GM12878 (cell line): ENCODE measurements around the gene SHISA6. TPM values are rescaled to one million over a fixed set of nuclear protein-coding genes. Genes with fewer than 3 reads are reported as not detected.

Experiments
- ATAC-seq: fragments of 200-7000 bp; cut with Tn5 transposase; 3 replicates; pipeline ENCODE4 v1.9.1; 2020; ENCODE audit warnings: mild to moderate bottlenecking, moderate library complexity
- BruUV-seq: library from RNA; stranded (reverse); fragments of 400-500 nt; replicated peaks from 2 replicates; lab custom pipeline; 2021; lab: Mats Ljungman, UMichigan
- CTCF ChIA-PET: fragments of 300-600 bp; sonication (Branson Sonifier 250); formaldehyde crosslinking; extraction: SDS; loops from one replicate; lab custom pipeline; 2021; ENCODE audit warnings: inconsistent platforms; lab: Yijun Ruan, JAX
- POLR2A ChIA-PET: fragments of 350-600 bp; formaldehyde crosslinking; extraction: SDS; loops from one replicate; lab custom pipeline; 2021; ENCODE audit warnings: inconsistent platforms; lab: Charles Lee
- RAD21 ChIA-PET: fragments of 300-600 bp; sonication (Branson Sonifier 250); formaldehyde crosslinking; loops from one replicate; lab custom pipeline; 2023; ENCODE audit warnings: antibody characterized with exemption; ENCODE audit not compliant: unreplicated experiment; lab: Charles Lee
- SMC1A ChIA-PET: fragments of 300-600 bp; sonication (Branson Sonifier 250); formaldehyde crosslinking; loops from one replicate; lab custom pipeline; 2023; ENCODE audit not compliant: unreplicated experiment, uncharacterized antibody; lab: Charles Lee
- DNase-seq: peaks from one replicate; pipeline ENCODE4 v3.0.0-alpha.2; 2011; ENCODE audit warnings: low read depth, low spot score
- FAIRE-seq: peaks from 3 replicates; lab custom pipeline; 2011; peaks lifted over from hg19 to GRCh38; lab: Jason Lieb, UNC
- H2AFZ ChIP-seq: 2 replicates; pipeline ENCODE4 v1.6.0; 2011; ENCODE audit warnings: low read depth, low read length, control low read depth; ENCODE audit not compliant: control insufficient read depth
- H3K27ac ChIP-seq: 2 replicates; pipeline ENCODE4 v1.5.1; 2011; ENCODE audit warnings: control low read depth; ENCODE audit not compliant: control insufficient read depth, insufficient read depth
- H3K27me3 ChIP-seq, 2 experiments: replicated peaks in 1 of 2; 2 replicates each; pipeline versions ENCODE4 v1.6.0 to v1.6.1; 2011; ENCODE audit warnings: low read length in 1 of 2; ENCODE audit not compliant: control insufficient read depth in 2 of 2, insufficient read depth in 2 of 2
- H3K36me3 ChIP-seq, 2 experiments: 2 replicates each; pipeline ENCODE4 v1.5.1; 2011; ENCODE audit warnings: low read length in 1 of 2; ENCODE audit not compliant: control insufficient read depth in 2 of 2, insufficient read depth in 2 of 2
- H3K4me1 ChIP-seq: 2 replicates; pipeline ENCODE4 v1.6.1; 2011; ENCODE audit warnings: mild to moderate bottlenecking, low read length, moderate library complexity, mixed read lengths; ENCODE audit not compliant: control insufficient read depth, insufficient read depth
- H3K4me2 ChIP-seq: 2 replicates; pipeline ENCODE4 v1.6.0; 2011; ENCODE audit warnings: control low read depth; ENCODE audit not compliant: control insufficient read depth, insufficient read depth
- H3K4me3 ChIP-seq: fragments of 200-600 bp; sonication (generic); 2 replicates; pipeline ENCODE4 v1.5.1; 2016
- H3K79me2 ChIP-seq: 2 replicates; pipeline ENCODE4 v1.6.0; 2011; ENCODE audit warnings: low read length; ENCODE audit not compliant: control insufficient read depth, insufficient read depth
- H3K9ac ChIP-seq: 2 replicates; pipeline ENCODE4 v1.8.0; 2011; ENCODE audit warnings: low read length, control low read depth, mixed read lengths; ENCODE audit not compliant: control insufficient read depth, insufficient read depth
- H3K9me3 ChIP-seq: replicated peaks from 3 replicates; pipeline ENCODE4 v1.5.1; 2011; ENCODE audit warnings: mild to moderate bottlenecking, low read length; ENCODE audit not compliant: control insufficient read depth, insufficient read depth
- H4K20me1 ChIP-seq: 2 replicates; pipeline ENCODE4 v1.6.0; 2011; ENCODE audit not compliant: control insufficient read depth, insufficient read depth
- CBFB ChIP-seq: IDR thresholded peaks from 2 replicates; pipeline ENCODE4 v1.6.1; 2016; ENCODE audit warnings: antibody characterized with exemption, low read depth
- KLF5 ChIP-seq: fragments of 450-650 bp; IDR thresholded peaks from 2 replicates; pipeline ENCODE4 v1.6.1; 2014; ENCODE audit warnings: mild to moderate bottlenecking; ENCODE audit not compliant: partially characterized antibody
- MEF2B ChIP-seq: fragments of 450-650 bp; IDR thresholded peaks from 2 replicates; pipeline ENCODE4 v1.6.1; 2018; ENCODE audit warnings: mild to moderate bottlenecking, moderate library complexity; ENCODE audit not compliant: partially characterized antibody, poor library complexity, severe bottlenecking
- NRF1 ChIP-seq: conservative IDR thresholded peaks from 2 replicates; pipeline ENCODE4 v1.6.1; 2011; ENCODE audit warnings: mild to moderate bottlenecking, low read depth, low read length, improper control_type of control experiment
- SIN3A ChIP-seq: IDR thresholded peaks from 2 replicates; pipeline ENCODE4 v1.6.1; 2012; ENCODE audit warnings: low read depth, low read length, improper control_type of control experiment
- STAT1 ChIP-seq: fragments of 450-650 bp; conservative IDR thresholded peaks from 2 replicates; pipeline ENCODE4 v1.6.1; 2014; ENCODE audit warnings: antibody characterized with exemption, mild to moderate bottlenecking
- WGBS: methylation state at CpG from one replicate; pipeline ENCODE4 v1.1.6; 2016; ENCODE audit warnings: low lambda C conversion rate; ENCODE audit not compliant: insufficient replicate concordance, insufficient coverage; ENCODE audit errors: missing lambda C conversion rate; 5-methylcytosine and 5-hydroxymethylcytosine counted together
- in situ Hi-C: fragments of 300-500 bp; cut with MboI; formaldehyde crosslinking; loops from 9 replicates; pipeline ENCODE4 v1.14.3; 2018; ENCODE audit warnings: mixed read lengths
- intact Hi-C: fragments of 100-400 bp; cut with micrococcal nuclease; formaldehyde crosslinking; loops from one replicate; pipeline ENCODE4 v1.14.2; 2022; ENCODE audit not compliant: unreplicated experiment
- polyA plus RNA-seq, 11 experiments: library from polyadenylated mRNA; depleted of rRNA in 4 of 11; unstranded in 6 of 11; stranded (reverse) in 5 of 11; fragments of >200 nt; fragmentation: Nextera tagmentation in 4 of 11; fragmentation: Illumina TruSeq in 1 of 11; extraction: Ambion mirVana in 4 of 11; extraction: Trizol in 1 of 11; gene quantifications; 1 replicate in 1 of 11; 2 replicates in 10 of 11; pipeline versions ENCODE4 v1.2.1 to v1.2.3, GENCODE V29; 2011 to 2016; ENCODE audit warnings: inconsistent platforms in 2 of 11, missing spikeins in 2 of 11, low read depth in 1 of 11
- total RNA-seq, 4 experiments: library from RNA; depleted of rRNA in 3 of 4; stranded (reverse); fragments of >200 nt in 3 of 4; fragmentation: Illumina TruSeq in 1 of 4; extraction: Trizol in 1 of 4; gene quantifications; 2 replicates each; pipeline versions ENCODE4 v1.2.1 to v1.2.3, GENCODE V29; 2013 to 2021
- TF ChIP-seq, protein P1 (sequence below): fragments of 150-350 bp; IDR thresholded peaks from 2 replicates; pipeline ENCODE4 v1.6.1; 2016; ENCODE audit warnings: low read depth, low read length
- TF ChIP-seq, protein P2 (sequence below): IDR thresholded peaks from 2 replicates; pipeline ENCODE4 v1.6.1; 2011; ENCODE audit warnings: low read depth, low read length, improper control_type of control experiment, borderline replicate concordance

The SHISA6 gene
- total and polyA plus RNA-seq, 10 of the 15 experiments (the other 5 are each of a cell fraction or from before 2014, with no cell fraction given) = not detected

GRCh38 chr17:11548398-11548797, 307.4 kb downstream of the SHISA6 start (continued):
- TF ChIP-seq, protein P1, sequence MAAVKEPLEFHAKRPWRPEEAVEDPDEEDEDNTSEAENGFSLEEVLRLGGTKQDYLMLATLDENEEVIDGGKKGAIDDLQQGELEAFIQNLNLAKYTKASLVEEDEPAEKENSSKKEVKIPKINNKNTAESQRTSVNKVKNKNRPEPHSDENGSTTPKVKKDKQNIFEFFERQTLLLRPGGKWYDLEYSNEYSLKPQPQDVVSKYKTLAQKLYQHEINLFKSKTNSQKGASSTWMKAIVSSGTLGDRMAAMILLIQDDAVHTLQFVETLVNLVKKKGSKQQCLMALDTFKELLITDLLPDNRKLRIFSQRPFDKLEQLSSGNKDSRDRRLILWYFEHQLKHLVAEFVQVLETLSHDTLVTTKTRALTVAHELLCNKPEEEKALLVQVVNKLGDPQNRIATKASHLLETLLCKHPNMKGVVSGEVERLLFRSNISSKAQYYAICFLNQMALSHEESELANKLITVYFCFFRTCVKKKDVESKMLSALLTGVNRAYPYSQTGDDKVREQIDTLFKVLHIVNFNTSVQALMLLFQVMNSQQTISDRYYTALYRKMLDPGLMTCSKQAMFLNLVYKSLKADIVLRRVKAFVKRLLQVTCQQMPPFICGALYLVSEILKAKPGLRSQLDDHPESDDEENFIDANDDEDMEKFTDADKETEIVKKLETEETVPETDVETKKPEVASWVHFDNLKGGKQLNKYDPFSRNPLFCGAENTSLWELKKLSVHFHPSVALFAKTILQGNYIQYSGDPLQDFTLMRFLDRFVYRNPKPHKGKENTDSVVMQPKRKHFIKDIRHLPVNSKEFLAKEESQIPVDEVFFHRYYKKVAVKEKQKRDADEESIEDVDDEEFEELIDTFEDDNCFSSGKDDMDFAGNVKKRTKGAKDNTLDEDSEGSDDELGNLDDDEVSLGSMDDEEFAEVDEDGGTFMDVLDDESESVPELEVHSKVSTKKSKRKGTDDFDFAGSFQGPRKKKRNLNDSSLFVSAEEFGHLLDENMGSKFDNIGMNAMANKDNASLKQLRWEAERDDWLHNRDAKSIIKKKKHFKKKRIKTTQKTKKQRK = no peak
- TF ChIP-seq MEF2B = no peak

DNA sequence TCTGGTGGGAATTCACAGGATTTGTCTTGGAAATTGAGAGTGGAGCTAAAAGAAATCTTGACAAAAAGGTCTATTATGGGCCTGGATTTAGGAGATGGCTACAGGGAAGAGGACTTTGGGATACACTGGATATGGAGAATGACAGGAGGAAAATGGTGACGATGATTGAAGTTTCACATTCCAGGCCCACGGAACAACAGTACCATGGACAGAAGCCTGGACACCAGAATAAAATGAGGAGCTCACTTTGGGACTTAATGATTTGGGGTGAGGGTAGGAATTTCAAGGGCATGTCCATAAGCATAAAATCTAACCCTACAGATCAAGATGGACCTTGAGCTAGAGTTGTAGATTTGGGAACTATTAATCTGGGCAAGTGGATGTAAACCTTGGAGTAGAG, 309.4 kb downstream of the SHISA6 start:
- intact Hi-C loops = no loop called here
- DNase-seq (no peak), ATAC-seq (no peak), FAIRE-seq (no peak)
- TF ChIP-seq CBFB (no peak), SIN3A (no peak), STAT1 (no peak), KLF5 (no peak), NRF1 (no peak)
- TF ChIP-seq, protein P2, sequence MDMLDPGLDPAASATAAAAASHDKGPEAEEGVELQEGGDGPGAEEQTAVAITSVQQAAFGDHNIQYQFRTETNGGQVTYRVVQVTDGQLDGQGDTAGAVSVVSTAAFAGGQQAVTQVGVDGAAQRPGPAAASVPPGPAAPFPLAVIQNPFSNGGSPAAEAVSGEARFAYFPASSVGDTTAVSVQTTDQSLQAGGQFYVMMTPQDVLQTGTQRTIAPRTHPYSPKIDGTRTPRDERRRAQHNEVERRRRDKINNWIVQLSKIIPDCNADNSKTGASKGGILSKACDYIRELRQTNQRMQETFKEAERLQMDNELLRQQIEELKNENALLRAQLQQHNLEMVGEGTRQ = no peak
- ChIA-PET CTCF (no interaction called here), SMC1A (no interaction called here), POLR2A (no interaction called here), RAD21 (interaction anchor here (0.6 kb wide), 1 partner anchor 1541 kb away, joined by 3 read pairs; no protein-coding TSS in a partner anchor)
- no peaks in the 10 kb centered on the region for H3K79me2 ChIP-seq
- H2AFZ ChIP-seq = no peak overlapping the region
- no peak overlapping the region for H3K4me2 ChIP-seq
- BruUV-seq = no TSS peak
- no peak overlapping the region for H3K9ac ChIP-seq
- H4K20me1 ChIP-seq = no peaks in the 10 kb centered on the region
- H3K4me1 ChIP-seq = no peaks in the 10 kb centered on the region
- H3K36me3 ChIP-seq = no peaks in the 10 kb centered on the region
- no peak overlapping the region for H3K27ac ChIP-seq
- no peak overlapping the region for H3K4me3 ChIP-seq
- no peaks in the 10 kb centered on the region for H3K27me3 ChIP-seq
- H3K9me3 ChIP-seq = no peaks in the 10 kb centered on the region
- in situ Hi-C loops = no loop called here
- WGBS = 17% methylated on average over 2 of the region's 2 CpGs
